MCF 10A (cell line): ENCODE data around the gene EPN2. TPM values are rescaled to one million over a fixed set of nuclear protein-coding genes. Genes with fewer than 3 reads are reported as not detected.
"Not testable (repeated sequence)": the region's sequence is repeated elsewhere in the genome, so short reads cannot be mapped to it uniquely, and the experiment has no call there.

Source experiments
- Bru-seq: library from RNA; stranded (reverse); fragments of 400-500 nt; gene quantifications from one replicate; lab custom pipeline; 2021; lab: Mats Ljungman, UMichigan
- BruChase-seq, 2 experiments: library from RNA; stranded (reverse); fragments of 400-500 nt; gene quantifications; one replicate each; lab custom pipeline; 2021; lab: Mats Ljungman, UMichigan
- BruUV-seq: library from RNA; stranded (reverse); fragments of 400-500 nt; replicated peaks from 2 replicates; lab custom pipeline; 2021; lab: Mats Ljungman, UMichigan
- CTCF ChIA-PET: fragments of 300-600 bp; sonication (Branson Sonifier 250); formaldehyde crosslinking; extraction: SDS; loops from one replicate; lab custom pipeline; 2021; ENCODE audit warnings: antibody characterized with exemption, inconsistent platforms; lab: Yijun Ruan, JAX
- POLR2A ChIA-PET: fragments of 300-600, 350-650 bp; sonication (Branson Sonifier 250); formaldehyde crosslinking; extraction: SDS; loops from one replicate; lab custom pipeline; 2020; ENCODE audit warnings: antibody characterized with exemption, inconsistent platforms; lab: Yijun Ruan, JAX
- DNase-seq: peaks from one replicate; pipeline ENCODE4 v3.0.0-alpha.2; 2018; ENCODE audit not compliant: unreplicated experiment
- H3K27ac Mint-ChIP-seq: one replicate; pipeline ENCODE4 v1.8.0; 2022; ENCODE audit warnings: mild to moderate bottlenecking, low read depth, mixed read lengths; ENCODE audit not compliant: unreplicated experiment
- H3K27me3 Mint-ChIP-seq: one replicate; pipeline ENCODE4 v1.8.0; 2022; ENCODE audit warnings: mixed read lengths; ENCODE audit not compliant: insufficient read depth, unreplicated experiment
- H3K36me3 Mint-ChIP-seq: one replicate; pipeline ENCODE4 v1.8.0; 2022; ENCODE audit warnings: mild to moderate bottlenecking, moderate library complexity, mixed read lengths; ENCODE audit not compliant: insufficient read depth, unreplicated experiment
- H3K4me1 Mint-ChIP-seq: one replicate; pipeline ENCODE4 v1.8.0; 2022; ENCODE audit warnings: mixed read lengths; ENCODE audit not compliant: insufficient read depth, unreplicated experiment
- H3K4me3 Mint-ChIP-seq: one replicate; pipeline ENCODE4 v1.8.0; 2022; ENCODE audit warnings: mild to moderate bottlenecking, moderate library complexity, mixed read lengths; ENCODE audit not compliant: unreplicated experiment
- H3K9me3 Mint-ChIP-seq: one replicate; pipeline ENCODE4 v1.8.0; 2022; ENCODE audit warnings: mixed read lengths; ENCODE audit not compliant: unreplicated experiment
- intact Hi-C: fragments of 100-400 bp; cut with micrococcal nuclease; formaldehyde crosslinking; loops from 2 replicates; pipeline ENCODE4 v1.14.1; 2022
- long read RNA-seq: library from polyadenylated mRNA; stranded (forward); transcript quantifications from one replicate; pipeline ENCODE4 v2.0.0, GENCODE V29; 2022
- total RNA-seq: library from RNA; stranded (reverse); gene quantifications from 2 replicates; pipeline ENCODE4 v1.2.3, GENCODE V29; 2022

Gene EPN2
- total RNA-seq, result 35.1 and 36.8 TPM in 2 replicates
- Bru-seq, nascent RNA, result percentile 64 among the genes with signal in this experiment
- percentile 73 among the genes with signal in this experiment for BruChase-seq, experiment 1, labeled RNA remaining after a 6-hour chase
- percentile 72 among the genes with signal in this experiment for BruChase-seq, experiment 2, labeled RNA remaining after a 2-hour chase
- long read RNA-seq, full-length matches to known transcripts, result 33 of 57 reads
- long read RNA-seq, partial matches to known transcripts, result 3 of 57 reads
- long read RNA-seq, other reads (novel, unspliced or antisense), result 21 of 57 reads

GRCh38 chr17:19237139-19237388 lies at the start of gene EPN2:
TSS of gene EPN2 (plus strand) at chr17:19237366. CDS start at chr17:19283120, 45,754 bp downstream.
- H3K4me1 Mint-ChIP-seq, result peaks cover 18% of the 10 kb centered on the region
- peak within 1 kb of the TSS; percentile 90 for H3K4me3 Mint-ChIP-seq
- POLR2A ChIA-PET, result interaction anchor here (2.5 kb wide), 1 partner anchor 10 kb away, joined by 13 read pairs; no protein-coding TSS in a partner anchor
- BruUV-seq, H3K36me3 Mint-ChIP-seq, H3K9me3 Mint-ChIP-seq, intact Hi-C loops, H3K27me3 Mint-ChIP-seq, CTCF ChIA-PET: not testable (repeated sequence)
- H3K27ac Mint-ChIP-seq, result peak within 1 kb of the TSS; percentile 73
- peak; percentile 48 for DNase-seq

- H3K9me3 Mint-ChIP-seq, H3K36me3 Mint-ChIP-seq, H3K4me1 Mint-ChIP-seq, CTCF ChIA-PET, DNase-seq, H3K4me3 Mint-ChIP-seq, POLR2A ChIA-PET, H3K27ac Mint-ChIP-seq, intact Hi-C loops, H3K27me3 Mint-ChIP-seq: not testable (repeated sequence)
- BruUV-seq, result TSS peak; percentile 98
These were observed 49.0 kb upstream of the EPN2 start for GRCh38 chr17:19187883-19188869.

DNA sequence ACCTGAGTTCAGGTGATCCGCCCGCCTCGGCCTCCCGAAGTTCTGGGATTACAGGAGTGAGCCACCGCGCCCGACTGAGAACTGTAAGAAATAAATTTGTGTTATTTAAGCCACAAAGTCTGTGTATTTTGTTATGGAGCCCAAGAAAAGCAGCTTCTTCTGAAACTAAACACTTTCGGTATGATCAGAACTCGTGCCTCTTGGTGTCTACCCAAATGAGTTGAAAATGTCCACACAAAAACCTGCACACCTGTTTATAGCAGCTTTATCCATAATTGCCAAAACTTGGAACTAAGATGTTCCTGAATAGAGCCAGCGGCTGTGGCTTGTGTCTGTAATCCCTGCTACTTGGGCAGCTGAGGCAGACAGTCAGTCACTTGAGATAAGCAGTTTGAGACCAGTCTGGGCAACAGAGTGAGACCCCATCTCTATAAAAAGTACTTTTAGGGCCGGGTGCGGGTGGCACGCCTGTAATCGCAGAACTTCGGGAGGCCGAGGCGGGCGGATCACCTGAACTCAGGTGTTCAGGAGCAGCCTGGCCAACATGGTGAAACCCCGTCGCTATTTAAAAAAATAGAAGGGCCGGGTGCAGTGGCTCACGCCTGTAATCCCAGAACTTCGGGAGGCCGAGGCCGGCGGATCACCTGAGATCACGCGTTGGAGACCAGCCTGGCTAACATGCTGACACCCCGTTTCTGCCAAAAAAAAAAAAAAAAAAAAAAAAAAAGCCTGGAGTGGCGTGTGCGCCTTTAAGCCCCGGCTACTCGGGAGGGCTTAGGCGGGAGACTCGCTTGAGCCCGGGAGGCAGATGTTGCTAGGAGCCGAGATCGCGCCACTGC lies 48.1 kb upstream of the EPN2 start:
- H3K4me3 Mint-ChIP-seq, result not testable (repeated sequence)

GRCh38 chr17:19189781-19190405 lies 47.3 kb upstream of the EPN2 start:
- H3K4me1 Mint-ChIP-seq, POLR2A ChIA-PET, BruUV-seq, DNase-seq, H3K9me3 Mint-ChIP-seq, H3K36me3 Mint-ChIP-seq, CTCF ChIA-PET, intact Hi-C loops, H3K4me3 Mint-ChIP-seq, H3K27ac Mint-ChIP-seq, H3K27me3 Mint-ChIP-seq: not testable (repeated sequence)

More for the DNA sequence above, 48.1 kb upstream of the EPN2 start:
- H3K36me3 Mint-ChIP-seq, CTCF ChIA-PET, H3K9me3 Mint-ChIP-seq, POLR2A ChIA-PET, H3K27me3 Mint-ChIP-seq, intact Hi-C loops, DNase-seq, H3K27ac Mint-ChIP-seq, H3K4me1 Mint-ChIP-seq: not testable (repeated sequence)
- TSS peak; percentile 96 for BruUV-seq

- H3K4me1 Mint-ChIP-seq, BruUV-seq, H3K27me3 Mint-ChIP-seq, DNase-seq, H3K27ac Mint-ChIP-seq, POLR2A ChIA-PET, H3K36me3 Mint-ChIP-seq, intact Hi-C loops, CTCF ChIA-PET, H3K9me3 Mint-ChIP-seq, H3K4me3 Mint-ChIP-seq: not testable (repeated sequence)
These were observed 40.6 kb upstream of the EPN2 start for GRCh38 chr17:19196382-19197204.

DNA sequence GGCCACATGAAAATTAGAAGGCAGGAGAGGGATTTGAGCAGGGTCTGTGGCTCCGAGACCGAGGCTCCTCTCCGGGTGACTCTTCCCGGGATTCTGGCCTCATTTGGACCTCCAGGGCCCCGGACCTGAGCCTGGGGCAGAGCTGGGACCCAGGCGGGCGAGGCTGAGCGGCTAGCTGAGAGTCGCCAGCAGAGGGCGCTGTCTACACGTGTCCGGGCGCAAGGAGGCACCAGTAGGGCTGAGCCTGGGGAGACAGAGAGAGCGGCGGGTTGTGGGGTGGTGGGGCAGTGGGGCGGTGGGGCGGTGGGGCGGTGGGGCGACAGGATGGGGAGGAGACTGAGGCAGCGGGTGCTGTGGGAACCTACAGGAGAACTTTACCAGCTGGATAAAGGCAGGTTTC lies 34.7 kb upstream of the EPN2 start:
- POLR2A ChIA-PET, H3K4me1 Mint-ChIP-seq, H3K4me3 Mint-ChIP-seq, H3K27me3 Mint-ChIP-seq, H3K9me3 Mint-ChIP-seq, DNase-seq, H3K27ac Mint-ChIP-seq, BruUV-seq, CTCF ChIA-PET, H3K36me3 Mint-ChIP-seq, intact Hi-C loops: not testable (repeated sequence)

- H3K36me3 Mint-ChIP-seq, H3K9me3 Mint-ChIP-seq, H3K4me3 Mint-ChIP-seq, DNase-seq, intact Hi-C loops, CTCF ChIA-PET, H3K27me3 Mint-ChIP-seq, H3K27ac Mint-ChIP-seq, H3K4me1 Mint-ChIP-seq, BruUV-seq, POLR2A ChIA-PET: not testable (repeated sequence)
These were observed 33.7 kb upstream of the EPN2 start for GRCh38 chr17:19203429-19203828.
